ENCODE measurements around the gene BMP6. TPM values are rescaled to one million over a fixed set of nuclear protein-coding genes. Genes with fewer than 3 reads are reported as not detected.
A peak's percentile ranks its signal among the peaks of the same experiment; 100 is the strongest.

Gene BMP6
- total RNA-seq, 2 experiments from 2014 or later: 0.38 to 1.1 TPM

DNA sequence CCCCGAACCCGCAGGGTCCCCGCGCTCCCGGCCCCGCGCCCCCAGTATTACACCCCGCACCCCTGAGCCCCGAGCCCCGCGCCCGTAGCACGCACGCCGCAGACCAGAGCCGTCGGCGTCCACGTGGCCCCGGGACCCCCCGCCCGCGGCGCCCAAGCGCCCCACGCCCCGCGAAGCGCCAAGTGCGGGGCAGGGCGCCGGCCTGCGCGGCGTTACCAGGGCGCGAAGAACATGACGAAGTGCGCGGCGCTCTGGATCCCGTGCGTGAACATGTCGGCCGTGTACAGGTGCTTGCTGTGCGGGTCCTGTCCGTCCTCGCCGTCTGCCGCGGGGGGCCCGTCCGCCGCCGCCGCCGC, 184.4 kb downstream of the BMP6 start:
- CTCF ChIA-PET (ENCODE audit: unreplicated experiment): interaction anchor here (1.1 kb wide), 1 partner anchor 11 kb away, joined by 3 read pairs; no protein-coding TSS in a partner anchor
- DNase-seq (ENCODE audit: low spot score): no peak

DNA sequence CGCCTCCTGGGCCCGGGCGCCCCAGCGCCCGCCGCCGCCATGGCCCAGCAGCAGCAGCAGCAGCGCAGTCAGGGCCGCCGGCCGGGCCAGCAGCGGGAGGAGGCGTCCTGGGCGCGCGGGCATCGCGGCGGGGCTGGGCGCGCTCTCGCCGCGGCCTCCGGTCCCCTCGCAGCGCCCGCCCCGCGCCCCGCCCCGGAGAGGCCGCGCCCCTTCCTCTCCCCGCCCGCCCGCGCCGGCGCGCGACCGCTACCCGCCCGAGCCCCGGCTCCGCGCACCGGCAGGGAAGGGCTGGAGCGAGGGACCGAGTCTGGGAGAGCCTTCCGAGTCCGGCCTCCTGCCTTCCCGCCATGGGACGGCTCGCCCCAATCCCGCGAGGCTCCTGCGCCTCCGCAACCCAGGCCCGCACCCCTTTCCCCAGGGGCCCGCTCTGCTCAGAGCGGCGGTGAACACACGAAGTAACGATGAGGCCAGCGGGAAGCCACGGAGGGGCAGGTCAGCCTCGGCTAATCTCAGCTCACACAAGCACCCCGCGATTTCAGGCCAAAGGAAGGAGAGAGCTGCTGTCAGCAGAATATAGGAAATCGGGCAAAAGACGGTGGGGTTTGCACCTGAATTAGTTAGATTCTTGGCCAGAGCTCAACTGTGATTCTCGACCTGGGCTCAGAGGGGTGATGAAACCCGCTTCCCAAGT, 184.9 kb downstream of the BMP6 start, which contains the start of gene TXNDC5:
Gene TXNDC5 (minus strand): TSS at position 135 of the 691 bp plus-strand sequence. CDS start 12 bp downstream, at position 123.
- Histone ChIP-seq H3K9me3 (ENCODE audit: low read length) (peaks cover 4% of the 10 kb centered on the region; the same call in 1 of the 2 replicates), H3K4me2 (ENCODE audit: low read length) (peak within 1 kb of the TSS; percentile 98), H3K27ac (ENCODE audit: low read depth, low read length, poor library complexity, severe bottlenecking) (peak within 1 kb of the TSS; percentile 96), H4K20me1 (ENCODE audit: insufficient read depth, low read length) (peaks cover 6% of the 10 kb centered on the region; the same call in 1 of the 2 replicates), H3K79me2 (ENCODE audit: insufficient read depth, low read depth, low read length) (peaks cover 46% of the 10 kb centered on the region), H3K36me3 (ENCODE audit: insufficient read depth, low read length) (peaks cover 43% of the 10 kb centered on the region), H2AFZ (ENCODE audit: low read length) (peak within 1 kb of the TSS; percentile 44; the same call in 1 of the 2 replicates), H3K4me3 (ENCODE audit: low read depth, low read length, poor library complexity, severe bottlenecking) (peak within 1 kb of the TSS; percentile 92), H3K9me2 (ENCODE audit: insufficient read depth, low read length) (no peaks in the 10 kb centered on the region), H3K4me1 (ENCODE audit: insufficient read depth, low read length, poor library complexity, severe bottlenecking) (peaks cover 78% of the 10 kb centered on the region)
- ChIA-PET CTCF (ENCODE audit: unreplicated experiment) (interaction anchor here (0.6 to 1.1 kb wide), 2 partner anchors 11 to 1326 kb away, joined by 3 read pairs; no protein-coding TSS in a partner anchor), POLR2A (interaction anchor here (0.6 to 5.2 kb wide), 7 partner anchors 7 to 1800 kb away, joined by 3 to 39 read pairs (median 5); no protein-coding TSS in a partner anchor)
- no TSS peak for BruUV-seq (replicated peaks)
- TF ChIP-seq, protein P1, sequence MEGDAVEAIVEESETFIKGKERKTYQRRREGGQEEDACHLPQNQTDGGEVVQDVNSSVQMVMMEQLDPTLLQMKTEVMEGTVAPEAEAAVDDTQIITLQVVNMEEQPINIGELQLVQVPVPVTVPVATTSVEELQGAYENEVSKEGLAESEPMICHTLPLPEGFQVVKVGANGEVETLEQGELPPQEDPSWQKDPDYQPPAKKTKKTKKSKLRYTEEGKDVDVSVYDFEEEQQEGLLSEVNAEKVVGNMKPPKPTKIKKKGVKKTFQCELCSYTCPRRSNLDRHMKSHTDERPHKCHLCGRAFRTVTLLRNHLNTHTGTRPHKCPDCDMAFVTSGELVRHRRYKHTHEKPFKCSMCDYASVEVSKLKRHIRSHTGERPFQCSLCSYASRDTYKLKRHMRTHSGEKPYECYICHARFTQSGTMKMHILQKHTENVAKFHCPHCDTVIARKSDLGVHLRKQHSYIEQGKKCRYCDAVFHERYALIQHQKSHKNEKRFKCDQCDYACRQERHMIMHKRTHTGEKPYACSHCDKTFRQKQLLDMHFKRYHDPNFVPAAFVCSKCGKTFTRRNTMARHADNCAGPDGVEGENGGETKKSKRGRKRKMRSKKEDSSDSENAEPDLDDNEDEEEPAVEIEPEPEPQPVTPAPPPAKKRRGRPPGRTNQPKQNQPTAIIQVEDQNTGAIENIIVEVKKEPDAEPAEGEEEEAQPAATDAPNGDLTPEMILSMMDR (conservative IDR thresholded peaks at IDR 0.05; ENCODE audit: low read length): no peak
- TF ChIP-seq EZH2phosphoT487 (IDR thresholded peaks at IDR 0.05; ENCODE audit: borderline replicate concordance, low read depth, low read length): no peak
- intact Hi-C loops (cut with micrococcal nuclease; ENCODE audit: unreplicated experiment): loop anchor here (2.0 to 10.0 kb wide), 2 partner anchors 82 to 1326 kb away; partner anchors contain the start of gene LY86
- DNase-seq (ENCODE audit: low spot score): peak; percentile 75

More for the DNA sequence above, 184.4 kb downstream of the BMP6 start:
- Histone ChIP-seq H3K9me3 (ENCODE audit: low read length) (no peaks in the 10 kb centered on the region; the same call in 1 of the 2 replicates), H3K4me2 (ENCODE audit: low read length) (peak overlapping the region; percentile 85), H2AFZ (ENCODE audit: low read length) (no peak overlapping the region), H3K79me2 (ENCODE audit: insufficient read depth, low read depth, low read length) (peaks cover 51% of the 10 kb centered on the region), H3K4me1 (ENCODE audit: insufficient read depth, low read length, poor library complexity, severe bottlenecking) (peaks cover 78% of the 10 kb centered on the region), H3K36me3 (ENCODE audit: insufficient read depth, low read length) (peaks cover 43% of the 10 kb centered on the region), H3K27ac (ENCODE audit: low read depth, low read length, poor library complexity, severe bottlenecking) (peak overlapping the region; percentile 35), H3K4me3 (ENCODE audit: low read depth, low read length, poor library complexity, severe bottlenecking) (peak overlapping the region; percentile 92), H4K20me1 (ENCODE audit: insufficient read depth, low read length) (peaks cover 11% of the 10 kb centered on the region), H3K9me2 (ENCODE audit: insufficient read depth, low read length) (no peaks in the 10 kb centered on the region)
- POLR2A ChIA-PET: interaction anchor here (2.7 to 3.8 kb wide), 2 partner anchors 8 to 52 kb away, joined by 13 to 31 read pairs; no protein-coding TSS in a partner anchor
- no peak for TF ChIP-seq EZH2phosphoT487 (IDR thresholded peaks at IDR 0.05; ENCODE audit: borderline replicate concordance, low read depth, low read length)
- TF ChIP-seq, protein P1 (conservative IDR thresholded peaks at IDR 0.05; ENCODE audit: low read length): no peak
- intact Hi-C loops (cut with micrococcal nuclease; ENCODE audit: unreplicated experiment): loop anchor here (2.0 to 10.0 kb wide), 2 partner anchors 83 to 1325 kb away; partner anchors contain the start of gene LY86
- no TSS peak for BruUV-seq (replicated peaks)

All from OCI-LY7 (cell line).